ENCODE measurements around the gene SMIM41.

Gene SMIM41

DNA sequence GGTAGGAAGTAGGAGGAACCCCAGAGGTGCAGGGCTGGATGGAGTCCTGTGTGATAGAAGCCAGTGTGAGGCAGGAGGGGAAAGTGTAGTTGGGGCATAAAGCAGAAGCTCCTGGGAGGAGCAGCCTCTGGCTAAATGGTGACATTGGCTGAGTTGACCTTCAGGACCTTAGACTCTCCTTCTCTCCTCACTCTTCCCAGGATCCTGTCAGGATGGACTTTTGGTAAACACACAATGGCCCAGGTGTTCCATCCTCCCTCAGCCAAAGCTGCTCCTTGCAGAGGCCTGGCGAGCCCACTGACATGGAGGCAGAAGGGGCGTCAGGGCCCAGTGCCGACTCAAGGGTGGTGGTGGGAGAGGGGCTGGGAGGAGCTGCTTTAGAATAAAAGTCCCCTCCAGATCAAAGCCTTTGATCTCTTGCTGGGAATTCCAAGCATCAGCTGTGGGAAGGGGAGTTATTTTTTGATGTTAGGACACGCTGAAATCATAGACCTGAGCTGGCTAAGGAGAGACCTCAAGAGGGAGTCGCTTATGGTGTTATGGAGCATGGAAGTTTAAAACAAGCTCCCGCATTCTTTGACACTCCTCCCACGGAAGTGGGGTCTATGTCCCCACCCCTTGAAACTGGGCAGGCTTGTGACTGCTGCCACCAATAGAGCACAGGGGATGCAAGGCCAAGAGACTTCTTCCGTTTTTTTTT is 44.1 kb downstream of the SMIM41 start:
- Mint-ChIP-seq H3K4me1 (ENCODE audit: low read depth) (peaks cover 11% of the 10 kb centered on the region), H3K36me3 (ENCODE audit: low read depth) (no peaks in the 10 kb centered on the region), H3K27me3 (ENCODE audit: low read depth) (peaks cover 13% of the 10 kb centered on the region), H3K4me3 (no peak overlapping the region), H3K27ac (no peak overlapping the region), H3K9me3 (no peaks in the 10 kb centered on the region)
- no peak for DNase-seq (ENCODE audit: low spot score)

DNA sequence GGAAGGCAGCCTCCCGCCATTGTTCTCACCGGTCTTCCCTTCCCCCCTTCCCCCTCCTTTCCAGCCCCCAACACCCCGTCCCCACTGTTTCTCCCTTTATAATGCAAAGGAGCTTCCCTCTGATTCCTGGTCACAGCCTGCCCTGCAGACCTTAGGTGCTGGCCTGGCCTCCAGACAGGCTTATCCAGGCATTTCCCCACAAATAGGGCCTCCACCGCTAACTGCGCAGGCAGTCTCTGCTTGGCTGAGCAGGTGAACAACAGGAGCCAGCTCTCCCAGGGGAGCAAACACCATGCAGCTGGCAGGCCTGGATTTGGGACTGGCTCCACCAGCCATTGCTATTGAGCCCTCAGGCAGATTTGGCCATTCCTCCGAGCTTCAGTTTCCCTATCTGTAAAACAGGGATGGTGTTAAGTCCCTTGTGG is 46.0 kb downstream of the SMIM41 start:
- no peak for DNase-seq (ENCODE audit: low spot score)
- H3K9me3 Mint-ChIP-seq = no peaks in the 10 kb centered on the region
- no peak overlapping the region for H3K4me3 Mint-ChIP-seq
- H3K36me3 Mint-ChIP-seq (ENCODE audit: low read depth) = no peaks in the 10 kb centered on the region
- no peak overlapping the region for H3K27ac Mint-ChIP-seq
- H3K27me3 Mint-ChIP-seq (ENCODE audit: low read depth) = peaks cover 13% of the 10 kb centered on the region
- H3K4me1 Mint-ChIP-seq (ENCODE audit: low read depth) = peaks cover 2% of the 10 kb centered on the region

DNA sequence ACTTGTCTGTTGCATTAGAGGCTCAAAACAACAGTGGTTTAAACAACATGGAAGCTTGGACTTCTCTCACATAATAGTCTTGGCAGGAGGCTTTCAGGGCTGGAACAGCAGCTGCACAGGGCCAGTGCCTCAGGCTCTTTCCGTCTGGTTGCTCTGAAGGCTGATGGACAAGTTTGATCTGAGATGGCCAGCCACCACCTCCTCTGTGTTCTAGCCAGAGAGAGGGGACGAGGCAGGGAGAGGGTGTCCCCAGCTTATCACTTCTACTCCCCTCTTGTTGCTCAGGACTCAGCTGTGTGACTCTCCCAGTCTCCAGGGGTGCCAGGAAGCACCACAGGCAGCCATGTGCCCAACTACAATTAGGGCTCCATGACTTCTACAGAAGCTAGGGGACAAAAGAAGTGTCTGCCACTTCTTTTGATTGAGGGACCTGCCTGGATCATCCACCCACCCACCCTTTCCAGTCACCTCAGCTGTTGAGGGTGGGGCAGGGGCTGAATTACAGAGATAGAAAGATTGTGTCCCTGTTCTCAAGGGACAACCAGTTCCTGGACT is 46.6 kb downstream of the SMIM41 start:
- no peaks in the 10 kb centered on the region for H3K9me3 Mint-ChIP-seq
- no peak overlapping the region for H3K4me3 Mint-ChIP-seq
- peaks cover 13% of the 10 kb centered on the region for H3K27me3 Mint-ChIP-seq (ENCODE audit: low read depth)
- no peaks in the 10 kb centered on the region for H3K36me3 Mint-ChIP-seq (ENCODE audit: low read depth)
- peaks cover 2% of the 10 kb centered on the region for H3K4me1 Mint-ChIP-seq (ENCODE audit: low read depth)
- no peak overlapping the region for H3K27ac Mint-ChIP-seq
- DNase-seq (ENCODE audit: low spot score) = no peak

DNA sequence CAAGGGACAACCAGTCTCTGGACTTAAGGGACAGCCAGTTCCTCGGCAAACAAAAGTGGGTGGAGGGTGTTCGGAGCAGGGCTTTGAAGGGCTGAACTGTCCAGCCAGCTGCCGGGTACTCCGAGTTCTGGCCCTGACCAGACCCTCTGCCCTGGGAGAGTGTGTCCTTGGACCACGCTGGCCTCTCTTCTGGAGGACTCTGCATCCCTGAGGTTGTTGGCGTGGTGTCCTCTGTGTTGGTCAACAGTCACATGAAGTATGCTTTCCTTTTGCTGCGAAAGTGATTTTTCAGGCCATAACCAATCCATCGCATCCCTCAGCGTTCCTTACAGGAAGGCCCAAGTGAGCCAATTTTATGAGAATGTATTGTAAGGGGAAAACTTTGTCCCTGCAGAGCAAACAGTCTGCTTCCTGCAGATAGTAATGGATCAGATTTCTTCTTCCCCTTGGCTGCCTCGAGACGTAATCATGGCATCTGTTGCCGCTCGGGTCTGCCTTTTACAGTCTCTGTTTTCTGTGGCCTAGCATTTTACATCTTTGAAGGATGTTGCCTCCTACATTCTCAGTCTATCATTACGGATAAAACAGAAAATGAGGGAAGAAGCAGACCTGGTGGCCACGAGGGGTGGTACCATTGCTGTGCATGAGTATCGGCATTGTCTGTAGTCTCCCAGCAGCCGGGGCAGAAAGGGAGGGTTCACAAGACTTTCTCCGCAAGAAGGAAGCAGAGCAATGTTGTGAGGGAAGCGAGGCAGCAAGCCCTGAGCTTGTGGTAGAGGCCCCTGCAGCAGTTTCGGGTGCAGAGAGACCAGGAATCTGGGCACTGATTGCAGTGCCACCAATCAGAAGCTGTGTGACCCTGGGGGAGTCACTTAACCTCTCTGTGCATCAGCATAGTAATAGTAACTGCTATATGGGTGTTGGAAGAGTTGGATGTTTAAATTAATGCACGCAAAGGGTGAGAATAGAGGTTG is 47.4 kb downstream of the SMIM41 start:
- no peaks in the 10 kb centered on the region for H3K4me1 Mint-ChIP-seq (ENCODE audit: low read depth)
- H3K9me3 Mint-ChIP-seq = no peaks in the 10 kb centered on the region
- H3K36me3 Mint-ChIP-seq (ENCODE audit: low read depth) = no peaks in the 10 kb centered on the region
- H3K27me3 Mint-ChIP-seq (ENCODE audit: low read depth) = peaks cover 11% of the 10 kb centered on the region
- DNase-seq (ENCODE audit: low spot score) = no peak
- no peak overlapping the region for H3K4me3 Mint-ChIP-seq
- H3K27ac Mint-ChIP-seq = no peak overlapping the region

DNA sequence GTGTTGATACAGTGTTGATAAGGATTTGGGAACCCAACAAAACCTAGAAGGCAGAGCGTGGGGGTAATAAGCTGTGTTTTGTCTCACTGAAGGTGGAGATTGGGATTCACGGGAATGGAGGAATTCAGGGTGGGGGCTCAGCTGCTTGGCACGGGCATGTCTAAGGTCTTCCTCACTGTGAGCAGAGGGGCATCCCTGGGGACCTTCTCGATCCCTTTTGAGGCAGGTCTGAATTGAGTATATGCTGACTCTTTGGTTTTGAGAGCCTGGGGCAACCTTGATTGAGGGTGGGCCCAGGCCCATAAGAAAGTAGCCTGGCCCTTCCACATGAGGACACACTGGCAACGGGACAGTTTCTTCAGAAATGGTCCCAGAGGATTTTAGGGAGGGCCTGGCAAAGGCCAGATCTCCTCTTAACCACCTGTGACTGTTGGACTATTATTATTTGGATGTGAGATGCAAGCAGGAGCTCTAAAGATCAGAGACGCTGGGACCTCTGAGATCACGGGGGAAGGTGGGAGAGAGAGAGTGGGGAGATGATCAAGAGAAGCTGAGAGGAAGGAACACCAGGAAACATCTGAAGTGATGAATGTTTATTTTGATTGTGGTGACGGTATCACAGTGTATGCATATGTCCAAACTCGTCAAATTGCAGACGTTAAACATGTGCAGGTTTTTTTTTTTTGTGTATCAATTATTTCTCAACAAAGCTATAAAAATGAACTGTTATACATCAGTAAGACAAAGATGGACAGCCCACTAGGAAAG is 48.4 kb downstream of the SMIM41 start:
- no peak for DNase-seq (ENCODE audit: low spot score)
- H3K36me3 Mint-ChIP-seq (ENCODE audit: low read depth) = no peaks in the 10 kb centered on the region
- no peak overlapping the region for H3K4me3 Mint-ChIP-seq
- H3K4me1 Mint-ChIP-seq (ENCODE audit: low read depth) = no peaks in the 10 kb centered on the region
- no peak overlapping the region for H3K27ac Mint-ChIP-seq
- peaks cover 11% of the 10 kb centered on the region for H3K27me3 Mint-ChIP-seq (ENCODE audit: low read depth)
- H3K9me3 Mint-ChIP-seq = no peaks in the 10 kb centered on the region

DNA sequence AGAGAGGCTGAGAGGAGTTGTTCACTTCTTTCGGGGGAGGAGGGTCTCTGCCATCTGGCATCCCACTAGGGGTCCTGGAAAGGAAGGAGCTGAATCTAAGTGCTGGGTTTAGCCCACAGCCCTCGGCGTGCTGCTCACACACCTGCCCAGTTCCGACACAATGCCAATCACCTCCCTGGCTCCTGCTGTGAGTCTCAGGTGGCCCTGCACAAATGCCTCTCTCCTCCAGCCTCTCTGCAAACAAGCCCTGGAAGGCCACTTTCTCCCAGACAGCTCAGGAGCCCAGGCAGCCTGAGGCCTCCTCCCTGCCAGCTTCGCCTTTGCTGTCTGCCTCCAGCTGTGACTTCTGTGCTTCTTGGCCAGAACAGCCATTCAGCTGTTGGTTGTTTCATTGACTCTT is 51.2 kb downstream of the SMIM41 start:
- H3K4me3 Mint-ChIP-seq = no peak overlapping the region
- H3K4me1 Mint-ChIP-seq (ENCODE audit: low read depth) = no peaks in the 10 kb centered on the region

DNA sequence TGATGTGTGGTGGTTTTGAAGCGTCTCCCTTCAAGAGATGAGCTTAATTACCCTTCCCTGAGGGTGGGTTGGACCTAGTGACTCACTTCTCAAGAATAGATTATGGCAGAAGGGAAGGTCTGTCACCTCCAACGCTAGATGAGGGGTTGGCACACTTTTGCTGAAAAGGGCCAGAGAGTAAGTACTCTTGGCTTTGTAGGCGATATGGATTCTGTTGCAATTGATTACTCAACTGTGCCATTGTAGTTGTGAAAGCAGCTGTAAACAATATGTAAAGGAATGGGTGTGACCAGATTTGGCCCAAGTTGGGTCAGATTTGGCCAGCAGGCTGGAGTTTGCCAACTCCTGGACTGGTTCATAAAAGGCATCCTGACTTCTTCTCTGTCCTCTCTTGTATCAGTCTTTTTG is 53.3 kb downstream of the SMIM41 start:
- Mint-ChIP-seq H3K4me1 (ENCODE audit: low read depth) (no peaks in the 10 kb centered on the region), H3K9me3 (no peaks in the 10 kb centered on the region), H3K36me3 (ENCODE audit: low read depth) (no peaks in the 10 kb centered on the region), H3K27me3 (ENCODE audit: low read depth) (peaks cover 3% of the 10 kb centered on the region), H3K27ac (no peak overlapping the region), H3K4me3 (no peak overlapping the region)
- no peak for DNase-seq (ENCODE audit: low spot score)

More for the DNA sequence above, 51.2 kb downstream of the SMIM41 start:
- H3K27me3 Mint-ChIP-seq (ENCODE audit: low read depth) = peaks cover 11% of the 10 kb centered on the region
- H3K36me3 Mint-ChIP-seq (ENCODE audit: low read depth) = no peaks in the 10 kb centered on the region
- H3K9me3 Mint-ChIP-seq = no peaks in the 10 kb centered on the region
- no peak overlapping the region for H3K27ac Mint-ChIP-seq
- DNase-seq (ENCODE audit: low spot score) = no peak

DNA sequence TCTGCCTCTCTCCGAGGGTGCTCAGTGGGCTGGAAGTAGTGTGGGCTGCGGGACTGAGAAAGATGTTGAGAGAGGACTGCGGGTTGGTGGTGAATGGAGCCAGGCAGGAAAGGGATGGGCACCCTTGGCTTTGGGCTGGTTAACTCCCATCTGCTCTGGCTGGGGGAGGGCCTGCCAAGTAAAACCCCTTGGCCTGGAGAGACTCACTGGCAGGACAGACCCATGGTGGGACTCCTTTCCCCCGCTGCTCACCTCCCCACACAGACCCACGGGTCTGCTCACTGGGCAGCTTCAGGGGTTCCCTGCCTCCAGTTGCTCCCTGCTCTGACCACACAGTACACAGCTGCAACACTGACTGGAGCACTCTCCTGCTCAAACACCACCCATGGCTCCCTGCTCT is 58.2 kb downstream of the SMIM41 start:
- no peak for DNase-seq (ENCODE audit: low spot score)
- Mint-ChIP-seq H3K27me3 (ENCODE audit: low read depth) (no peaks in the 10 kb centered on the region), H3K9me3 (no peaks in the 10 kb centered on the region), H3K36me3 (ENCODE audit: low read depth) (no peaks in the 10 kb centered on the region), H3K4me1 (ENCODE audit: low read depth) (no peaks in the 10 kb centered on the region), H3K4me3 (no peak overlapping the region), H3K27ac (no peak overlapping the region)

DNA sequence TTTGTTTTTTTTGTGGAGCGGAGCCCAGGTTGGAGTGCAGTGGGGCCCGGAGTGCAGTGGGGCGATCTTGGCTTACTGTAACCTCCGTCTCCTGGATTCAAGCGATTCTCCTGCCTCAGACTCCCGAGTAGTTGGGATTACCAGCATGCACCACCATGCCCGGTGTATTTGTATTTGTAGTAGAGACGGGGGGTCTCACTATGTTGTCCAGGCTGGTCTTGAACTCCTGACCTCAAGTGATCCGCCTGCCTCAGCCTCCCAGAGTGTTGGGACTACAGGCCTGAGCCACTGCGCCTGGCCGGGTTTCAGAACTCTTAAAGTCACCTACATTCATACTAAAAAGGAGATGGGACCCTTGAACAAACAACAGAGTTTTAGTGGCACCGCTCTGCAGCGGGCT is 59.6 kb downstream of the SMIM41 start:
- DNase-seq (ENCODE audit: low spot score) = no peak
- no peak overlapping the region for H3K4me3 Mint-ChIP-seq
- no peaks in the 10 kb centered on the region for H3K36me3 Mint-ChIP-seq (ENCODE audit: low read depth)
- no peaks in the 10 kb centered on the region for H3K27me3 Mint-ChIP-seq (ENCODE audit: low read depth)
- no peak overlapping the region for H3K27ac Mint-ChIP-seq
- no peaks in the 10 kb centered on the region for H3K9me3 Mint-ChIP-seq
- H3K4me1 Mint-ChIP-seq (ENCODE audit: low read depth) = no peaks in the 10 kb centered on the region

DNA sequence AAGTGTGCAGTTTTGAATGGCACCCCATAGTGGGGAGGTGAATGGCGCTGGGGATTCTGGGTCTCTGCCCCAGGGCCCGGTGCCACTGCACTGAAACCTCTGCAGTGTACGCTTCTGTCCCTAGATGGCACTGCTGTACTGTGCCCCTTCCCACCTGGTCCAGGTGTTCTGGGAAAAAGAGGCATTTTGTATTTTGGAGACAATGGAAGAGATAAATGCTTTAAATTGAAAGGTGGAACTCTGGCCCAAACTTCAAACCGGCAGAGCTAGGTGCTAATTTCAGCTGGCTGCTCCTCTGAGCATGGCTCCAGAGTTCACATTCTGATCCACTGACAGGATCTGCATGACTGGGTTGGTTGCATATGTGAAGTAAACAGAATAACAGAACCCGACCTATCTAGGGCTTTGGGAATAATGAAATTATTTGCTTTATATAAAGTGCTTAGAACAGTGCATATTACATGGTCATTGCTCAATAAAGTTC is 60.1 kb downstream of the SMIM41 start:
- Mint-ChIP-seq H3K9me3 (no peaks in the 10 kb centered on the region), H3K4me1 (ENCODE audit: low read depth) (no peaks in the 10 kb centered on the region), H3K27me3 (ENCODE audit: low read depth) (no peaks in the 10 kb centered on the region), H3K27ac (no peak overlapping the region), H3K4me3 (no peak overlapping the region), H3K36me3 (ENCODE audit: low read depth) (no peaks in the 10 kb centered on the region)
- DNase-seq (ENCODE audit: low spot score) = no peak

DNA sequence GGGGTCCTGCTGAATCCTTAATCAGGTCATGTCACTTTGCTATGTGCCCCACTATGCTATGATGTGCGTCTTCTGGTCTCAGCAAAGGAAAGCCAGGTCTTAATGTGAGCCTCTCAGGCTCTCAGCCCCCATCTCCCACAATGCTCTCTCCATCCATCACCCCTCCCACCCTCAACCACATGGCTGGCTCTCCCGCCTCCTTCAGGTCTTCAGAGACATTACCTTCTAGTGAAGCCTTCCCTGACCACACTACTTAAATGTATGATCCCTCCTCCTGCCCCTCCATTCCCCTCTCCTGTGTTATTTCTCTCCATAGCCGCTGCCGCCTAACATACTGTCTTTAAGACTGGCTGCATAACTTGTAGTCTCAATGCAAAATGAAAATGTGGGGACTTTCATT is 61.8 kb downstream of the SMIM41 start:
- H3K4me1 Mint-ChIP-seq (ENCODE audit: low read depth) = no peaks in the 10 kb centered on the region
- no peak overlapping the region for H3K4me3 Mint-ChIP-seq
- no peak overlapping the region for H3K27ac Mint-ChIP-seq
- no peaks in the 10 kb centered on the region for H3K36me3 Mint-ChIP-seq (ENCODE audit: low read depth)
- no peaks in the 10 kb centered on the region for H3K27me3 Mint-ChIP-seq (ENCODE audit: low read depth)
- H3K9me3 Mint-ChIP-seq = no peaks in the 10 kb centered on the region
- no peak for DNase-seq (ENCODE audit: low spot score)

DNA sequence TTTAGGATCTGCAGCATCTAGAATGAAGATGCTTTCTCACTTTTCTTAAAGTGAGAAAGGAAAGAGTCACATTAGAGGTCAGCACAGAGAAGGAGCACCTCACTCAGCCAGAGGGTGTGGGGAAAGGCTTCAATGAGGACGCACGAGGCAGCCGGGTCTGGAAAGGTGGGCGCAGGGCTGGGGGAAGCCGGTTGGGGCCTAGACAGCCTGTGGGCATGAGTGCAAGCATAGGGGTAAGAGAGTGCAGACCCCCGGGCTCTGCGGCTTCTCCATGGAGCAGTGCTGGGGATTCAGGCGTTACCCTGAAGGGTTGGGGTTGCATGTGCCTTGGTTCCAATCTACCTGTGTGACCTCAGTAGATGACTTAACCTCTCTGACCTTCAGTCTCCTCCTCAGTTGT is 62.4 kb downstream of the SMIM41 start:
- Mint-ChIP-seq H3K27ac (no peak overlapping the region), H3K4me3 (no peak overlapping the region), H3K9me3 (no peaks in the 10 kb centered on the region), H3K36me3 (ENCODE audit: low read depth) (no peaks in the 10 kb centered on the region), H3K4me1 (ENCODE audit: low read depth) (no peaks in the 10 kb centered on the region), H3K27me3 (ENCODE audit: low read depth) (no peaks in the 10 kb centered on the region)
- DNase-seq (ENCODE audit: low spot score) = no peak

DNA sequence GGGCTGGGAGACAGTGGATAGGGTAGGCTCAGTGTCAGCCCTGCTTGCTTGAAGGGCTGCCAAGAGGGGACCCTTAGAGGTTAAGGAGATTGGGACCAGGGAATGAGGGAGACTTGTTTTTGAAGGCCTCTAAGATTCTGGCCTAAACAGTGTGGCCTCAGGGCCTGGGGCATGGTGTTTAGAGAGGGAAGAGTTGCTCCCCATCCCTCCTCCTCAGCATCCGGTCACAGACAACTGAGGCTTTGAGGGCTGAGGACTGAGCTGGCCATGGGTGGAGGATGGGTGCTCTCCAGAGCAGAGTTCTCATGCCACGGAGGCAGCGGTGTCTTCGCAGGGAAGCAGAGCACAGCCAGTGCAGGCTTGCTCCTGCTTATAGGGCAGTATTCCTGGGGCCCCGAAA is 62.9 kb downstream of the SMIM41 start:
- DNase-seq (ENCODE audit: low spot score) = no peak
- H3K27me3 Mint-ChIP-seq (ENCODE audit: low read depth) = no peaks in the 10 kb centered on the region

More for the DNA sequence above, 62.9 kb downstream of the SMIM41 start:
- no peak overlapping the region for H3K27ac Mint-ChIP-seq
- no peak overlapping the region for H3K4me3 Mint-ChIP-seq
- no peaks in the 10 kb centered on the region for H3K9me3 Mint-ChIP-seq
- H3K36me3 Mint-ChIP-seq (ENCODE audit: low read depth) = no peaks in the 10 kb centered on the region
- no peaks in the 10 kb centered on the region for H3K4me1 Mint-ChIP-seq (ENCODE audit: low read depth)

All from T-helper 2 cell treated with Interferon-gamma antibody and Interleukin-4, amounts not matched to agents 5 μg/mL and 100 μg/mL, for 36 hours (primary cell).